Activated CD4-positive, CD25-positive, alpha-beta regulatory T cell treated with anti-CD3 and anti-CD28 coated beads, Interleukin-2, amount 50 U/mL, for 24 hours (primary cell): ENCODE data around the gene MCUR1.
"Not testable (repeated sequence)": the region's sequence is repeated elsewhere in the genome, so short reads cannot be mapped to it uniquely, and the experiment has no call there.

ENCODE experiments used
- ATAC-seq, 2 donors: fragments of 150-1000 bp; cut with Tn5 transposase; one replicate each; pipeline ENCODE4 v1.10.0; 2021; ENCODE audit warnings: mild to moderate bottlenecking in 1 of 2, moderate library complexity in 1 of 2

The MCUR1 gene

GRCh38 chr6:13776602-13777001, 37.8 kb downstream of the MCUR1 start:
- no peak for ATAC-seq

GRCh38 chr6:13775466-13775865, 38.9 kb downstream of the MCUR1 start:
- not testable (repeated sequence) for ATAC-seq

- ATAC-seq: not testable (repeated sequence)
Observed at GRCh38 chr6:13772358-13773030, 41.9 kb downstream of the MCUR1 start.

GRCh38 chr6:13769655-13770053, 44.7 kb downstream of the MCUR1 start:
- ATAC-seq: no peak

GRCh38 chr6:13769034-13769654, 45.2 kb downstream of the MCUR1 start:
- no peak for ATAC-seq

GRCh38 chr6:13767121-13767808, 47.1 kb downstream of the MCUR1 start:
- ATAC-seq: no peak

GRCh38 chr6:13766201-13766634, 48.1 kb downstream of the MCUR1 start:
- ATAC-seq: no peak

- no peak for ATAC-seq
Observed at GRCh38 chr6:13765570-13765969, 48.8 kb downstream of the MCUR1 start.

- ATAC-seq: no peak
Observed at GRCh38 chr6:13764996-13765395, 49.4 kb downstream of the MCUR1 start.

GRCh38 chr6:13763740-13764381, 50.5 kb downstream of the MCUR1 start:
- ATAC-seq: peak; percentile 86 to 92

- peak; percentile 30 to 37 for ATAC-seq
Observed at GRCh38 chr6:13762611-13763441, 51.5 kb downstream of the MCUR1 start.

GRCh38 chr6:13761361-13762036, 52.9 kb downstream of the MCUR1 start:
- ATAC-seq: no peak

- no peak for ATAC-seq
Observed at GRCh38 chr6:13760307-13761304, 53.8 kb downstream of the MCUR1 start.

GRCh38 chr6:13759025-13759424, 55.3 kb downstream of the MCUR1 start:
- no peak for ATAC-seq

GRCh38 chr6:13754644-13755043, 59.7 kb downstream of the MCUR1 start:
- ATAC-seq: no peak

- ATAC-seq: no peak
Observed at GRCh38 chr6:13743736-13744127, 70.6 kb downstream of the MCUR1 start.

- ATAC-seq: no peak
Observed at GRCh38 chr6:13742961-13743735, 71.2 kb downstream of the MCUR1 start.

GRCh38 chr6:13741365-13741764, 73.0 kb downstream of the MCUR1 start:
- no peak for ATAC-seq
